ENCODE measurements around the gene LOXL3. TPM values are rescaled to one million over a fixed set of nuclear protein-coding genes. Genes with fewer than 3 reads are reported as not detected.

LOXL3 gene
- total and polyA plus RNA-seq, 2 of the 8 experiments (the other 6 are each of a cell fraction or from before 2014, with no cell fraction given), result 22.4 to 27.2 TPM

GRCh38 chr2:74515981-74516633, 37.6 kb downstream of the LOXL3 start (continued):
- TF ChIP-seq RNF2 (IDR thresholded peaks at IDR 0.05; ENCODE audit: borderline replicate concordance, low read depth, low read length, missing control alignments, poor library complexity, severe bottlenecking), result peak; percentile 92
- no peak for TF ChIP-seq TBP (IDR thresholded peaks at IDR 0.05; ENCODE audit: low read depth, low read length)
- no peak for TF ChIP-seq BRCA1 (IDR thresholded peaks at IDR 0.05; ENCODE audit: low read depth, low read length)
- TF ChIP-seq TAF7 (optimal IDR thresholded peaks at IDR 0.05; ENCODE audit: borderline replicate concordance, low read depth, low read length), result no peak
- TF ChIP-seq EZH2 (IDR thresholded peaks at IDR 0.05; ENCODE audit: low read depth, low read length, severe bottlenecking), result peak; percentile 47
- TF ChIP-seq ATF2 (IDR thresholded peaks at IDR 0.05; ENCODE audit: low read length), result no peak
- TF ChIP-seq GTF2F1 (IDR thresholded peaks at IDR 0.05; ENCODE audit: borderline replicate concordance, low read depth, low read length), result no peak
- TF ChIP-seq SIX5 (IDR thresholded peaks at IDR 0.05; ENCODE audit: low read depth, low read length), result no peak
- TF ChIP-seq HDAC6 (IDR thresholded peaks at IDR 0.05; ENCODE audit: low read depth, low read length), result no peak
- peak; percentile 26; the same call in 1 of the 2 replicates for TF ChIP-seq EGR1 (IDR thresholded peaks at IDR 0.05; ENCODE audit: borderline replicate concordance, low read depth, low read length)
- no peak for TF ChIP-seq BCL11A (IDR thresholded peaks at IDR 0.05; ENCODE audit: low read depth in 2 of 2, low read length in 2 of 2)
- TF ChIP-seq ASH2L (IDR thresholded peaks at IDR 0.05; ENCODE audit: low read length), result no peak
- TF ChIP-seq HDAC2 (IDR thresholded peaks at IDR 0.05; ENCODE audit: borderline replicate concordance in 1 of 2, low read depth in 2 of 2, low read length in 2 of 2), result peak in 1 of 2 experiments; percentile 91; a peak in 2 of 4 replicates
- TF ChIP-seq EP300 (IDR thresholded peaks at IDR 0.05; ENCODE audit: borderline replicate concordance in 1 of 2, low read depth in 2 of 2, low read length in 2 of 2), result no peak
- TF ChIP-seq KDM4A (IDR thresholded peaks at IDR 0.05; ENCODE audit: low read depth, low read length, severe bottlenecking), result peak; percentile 99
- no peak for TF ChIP-seq JUND (IDR thresholded peaks at IDR 0.05; ENCODE audit: low read length)
- TF ChIP-seq TCF12 (IDR thresholded peaks at IDR 0.05; ENCODE audit: low read depth, low read length), result no peak
- no peak; the same call in 1 of the 2 replicates for TF ChIP-seq KDM1A (IDR thresholded peaks at IDR 0.05; ENCODE audit: borderline replicate concordance, low read length)
